ENCODE data around the gene SCIN. TPM values are rescaled to one million over a fixed set of nuclear protein-coding genes. Genes with fewer than 3 reads are reported as not detected.

SCIN gene
- total RNA-seq, 4 donors from 2014 or later = under 0.01 to 6.5 (median 2.4) TPM

DNA sequence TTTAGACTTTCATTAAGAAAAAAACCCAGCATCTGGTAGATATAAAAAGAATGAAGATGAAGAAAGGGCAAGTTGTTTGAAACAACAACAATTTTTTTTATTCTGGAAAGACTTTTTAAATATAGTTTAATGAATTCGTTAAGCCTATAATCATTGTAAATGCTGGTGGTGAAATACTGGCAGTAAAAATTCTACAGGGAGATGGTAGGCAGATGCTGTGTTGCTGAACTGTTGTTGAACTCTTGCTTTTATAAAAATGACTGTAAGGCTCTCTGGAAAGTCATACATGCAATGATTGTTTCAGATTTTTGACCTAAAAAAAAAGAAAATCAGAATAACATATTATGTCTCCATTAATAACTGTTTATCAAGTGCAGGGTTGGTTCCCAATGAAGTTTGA, 39.0 kb downstream of the SCIN start:
- Histone ChIP-seq H3K27ac (no peak overlapping the region), H3K4me1 (no peaks in the 10 kb centered on the region), H3K9me3 (no peaks in the 10 kb centered on the region), H3K27me3 (no peaks in the 10 kb centered on the region), H3K36me3 (no peaks in the 10 kb centered on the region), H3K4me3 (no peak overlapping the region)
- TF ChIP-seq POLR2A (IDR thresholded peaks at IDR 0.05) = no peak
- TF ChIP-seq, protein P1, sequence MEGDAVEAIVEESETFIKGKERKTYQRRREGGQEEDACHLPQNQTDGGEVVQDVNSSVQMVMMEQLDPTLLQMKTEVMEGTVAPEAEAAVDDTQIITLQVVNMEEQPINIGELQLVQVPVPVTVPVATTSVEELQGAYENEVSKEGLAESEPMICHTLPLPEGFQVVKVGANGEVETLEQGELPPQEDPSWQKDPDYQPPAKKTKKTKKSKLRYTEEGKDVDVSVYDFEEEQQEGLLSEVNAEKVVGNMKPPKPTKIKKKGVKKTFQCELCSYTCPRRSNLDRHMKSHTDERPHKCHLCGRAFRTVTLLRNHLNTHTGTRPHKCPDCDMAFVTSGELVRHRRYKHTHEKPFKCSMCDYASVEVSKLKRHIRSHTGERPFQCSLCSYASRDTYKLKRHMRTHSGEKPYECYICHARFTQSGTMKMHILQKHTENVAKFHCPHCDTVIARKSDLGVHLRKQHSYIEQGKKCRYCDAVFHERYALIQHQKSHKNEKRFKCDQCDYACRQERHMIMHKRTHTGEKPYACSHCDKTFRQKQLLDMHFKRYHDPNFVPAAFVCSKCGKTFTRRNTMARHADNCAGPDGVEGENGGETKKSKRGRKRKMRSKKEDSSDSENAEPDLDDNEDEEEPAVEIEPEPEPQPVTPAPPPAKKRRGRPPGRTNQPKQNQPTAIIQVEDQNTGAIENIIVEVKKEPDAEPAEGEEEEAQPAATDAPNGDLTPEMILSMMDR (IDR thresholded peaks at IDR 0.05) = no peak
- DNase-seq = no peak
- intact Hi-C loops (cut with DNase I; ENCODE audit: low total_unique reads) = no loop called here

DNA sequence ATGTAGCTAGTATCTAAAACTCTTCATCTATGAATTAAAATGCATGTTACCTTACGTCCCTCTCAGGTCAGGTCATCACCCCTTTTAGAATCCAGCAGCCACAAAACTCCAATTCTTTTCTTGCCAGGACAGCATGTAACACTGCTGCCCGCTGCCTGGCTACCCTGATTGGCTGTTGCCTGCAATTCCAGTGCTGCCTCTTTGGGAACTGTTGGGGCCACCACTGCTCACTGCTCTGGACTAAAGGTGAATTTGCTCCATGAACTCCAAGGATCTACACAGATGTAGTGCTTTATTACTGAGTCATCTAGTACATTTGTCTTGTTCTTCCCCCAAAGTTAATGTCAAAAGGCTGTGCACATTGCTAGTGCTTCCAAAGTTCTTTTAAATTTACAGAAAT, 40.4 kb downstream of the SCIN start:
- no peaks in the 10 kb centered on the region for H3K27me3 ChIP-seq
- H3K36me3 ChIP-seq = no peaks in the 10 kb centered on the region
- DNase-seq = no peak
- no peak for TF ChIP-seq POLR2A (IDR thresholded peaks at IDR 0.05)
- TF ChIP-seq, protein P1 (IDR thresholded peaks at IDR 0.05) = no peak
- H3K4me3 ChIP-seq = no peak overlapping the region
- no peaks in the 10 kb centered on the region for H3K9me3 ChIP-seq
- intact Hi-C loops (cut with DNase I; ENCODE audit: low total_unique reads) = no loop called here
- no peak overlapping the region for H3K27ac ChIP-seq
- no peaks in the 10 kb centered on the region for H3K4me1 ChIP-seq

DNA sequence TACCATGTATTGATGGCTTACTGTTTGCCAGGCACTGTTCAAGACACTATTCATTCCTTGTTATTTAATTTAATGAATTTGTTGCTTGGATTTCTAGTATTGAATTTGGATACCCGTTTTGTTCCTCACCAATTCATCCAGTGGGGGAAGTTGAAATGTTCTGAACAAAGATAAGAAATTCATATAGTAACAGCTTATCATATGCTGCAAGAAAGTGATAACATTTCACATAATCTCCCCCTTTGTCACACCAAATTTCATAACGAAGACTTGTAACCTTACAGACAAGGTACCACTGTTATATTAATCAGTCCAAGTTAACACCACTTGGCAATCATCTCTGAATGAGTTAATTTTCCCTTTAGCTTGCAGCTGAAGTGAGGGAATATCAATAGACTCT, 42.1 kb downstream of the SCIN start:
- Histone ChIP-seq H3K9me3 (no peaks in the 10 kb centered on the region), H3K4me1 (no peaks in the 10 kb centered on the region), H3K27ac (no peak overlapping the region), H3K36me3 (no peaks in the 10 kb centered on the region), H3K4me3 (no peak overlapping the region), H3K27me3 (no peaks in the 10 kb centered on the region)
- TF ChIP-seq, protein P1 (IDR thresholded peaks at IDR 0.05) = no peak
- TF ChIP-seq POLR2A (IDR thresholded peaks at IDR 0.05) = no peak
- intact Hi-C loops (cut with DNase I; ENCODE audit: low total_unique reads) = no loop called here
- DNase-seq = no peak

DNA sequence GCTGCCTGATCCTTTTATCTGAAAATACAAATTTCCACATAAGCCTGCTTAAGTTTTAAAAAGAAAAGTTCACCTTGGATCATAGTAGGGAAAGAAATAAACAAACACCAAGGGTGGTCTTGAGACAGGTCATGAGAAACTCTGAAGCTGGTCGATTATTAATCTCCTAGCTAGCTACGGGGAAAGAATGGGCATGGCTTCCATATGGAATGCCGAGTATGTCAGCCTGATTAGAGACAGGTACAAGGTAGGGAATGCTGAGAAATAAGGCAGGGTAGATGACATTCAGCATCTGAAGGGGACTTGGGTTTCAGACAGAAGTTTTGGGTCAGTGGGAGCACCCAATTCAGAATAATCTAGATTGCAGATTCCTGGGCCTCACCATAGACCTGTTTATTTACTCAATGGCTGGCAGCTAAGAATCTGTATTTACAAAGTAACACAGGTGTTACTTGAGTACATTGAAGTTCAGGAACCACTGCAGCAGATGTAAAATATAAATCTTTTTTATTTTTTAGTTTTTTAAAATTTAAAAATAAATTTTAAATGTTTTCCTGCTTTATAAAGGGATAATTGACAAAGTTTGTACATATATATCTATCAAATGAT, 49.0 kb downstream of the SCIN start:
- Histone ChIP-seq H3K36me3 (no peaks in the 10 kb centered on the region), H3K27ac (no peak overlapping the region), H3K27me3 (no peaks in the 10 kb centered on the region), H3K9me3 (no peaks in the 10 kb centered on the region), H3K4me1 (no peaks in the 10 kb centered on the region), H3K4me3 (no peak overlapping the region)
- DNase-seq = no peak
- intact Hi-C loops (cut with DNase I; ENCODE audit: low total_unique reads) = no loop called here
- TF ChIP-seq, protein P1 (IDR thresholded peaks at IDR 0.05) = no peak
- no peak for TF ChIP-seq POLR2A (IDR thresholded peaks at IDR 0.05)

DNA sequence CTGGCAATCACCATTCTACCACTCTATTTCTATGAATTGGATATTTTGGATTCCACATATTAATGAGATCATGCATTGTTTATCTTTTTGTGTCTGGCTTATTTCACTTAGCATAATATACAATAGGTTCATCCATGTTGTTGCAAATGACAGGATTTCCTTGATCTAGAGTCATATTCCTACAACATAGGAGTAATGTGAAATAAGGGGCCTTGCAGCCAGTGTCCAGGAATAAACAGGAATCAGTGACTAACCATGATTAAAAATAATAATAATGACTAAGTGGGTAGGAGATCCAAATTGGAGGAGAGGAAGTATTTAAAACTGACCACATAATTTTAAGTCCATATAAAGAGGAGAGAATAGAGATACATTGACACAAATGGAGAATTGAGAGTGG, 49.9 kb downstream of the SCIN start:
- TF ChIP-seq POLR2A (IDR thresholded peaks at IDR 0.05) = no peak
- TF ChIP-seq, protein P1 (IDR thresholded peaks at IDR 0.05) = no peak
- intact Hi-C loops (cut with DNase I; ENCODE audit: low total_unique reads) = no loop called here
- H3K9me3 ChIP-seq = no peaks in the 10 kb centered on the region
- no peaks in the 10 kb centered on the region for H3K36me3 ChIP-seq
- no peak overlapping the region for H3K27ac ChIP-seq
- no peak for DNase-seq
- no peaks in the 10 kb centered on the region for H3K4me1 ChIP-seq
- H3K4me3 ChIP-seq = no peak overlapping the region
- H3K27me3 ChIP-seq = no peaks in the 10 kb centered on the region
